Gastroesophageal sphincter (tissue), 3 donors: ENCODE results near the gene CHRM2.

Source experiments
- CTCF ChIP-seq, 4 experiments: fragments of 200-600 bp in 2 of 4; fragments of 450-650 bp in 2 of 4; sonication (generic) in 1 of 4; IDR thresholded peaks; one replicate each; pipeline ENCODE4 v1.5.1; 2017 to 2019; ENCODE audit warnings: antibody characterized with exemption in 4 of 4, mild to moderate bottlenecking in 2 of 4, moderate library complexity in 2 of 4
- EP300 ChIP-seq: sonication (generic); formaldehyde crosslinking; IDR thresholded peaks from one replicate; pipeline ENCODE4 v1.6.1; 2017; ENCODE audit warnings: antibody characterized with exemption, mild to moderate bottlenecking
- POLR2A ChIP-seq, 2 donors: fragments of 450-650 bp; IDR thresholded peaks; one replicate each; pipeline ENCODE4 v1.6.1; 2017; ENCODE audit warnings: antibody characterized with exemption in 2 of 2, mild to moderate bottlenecking in 2 of 2, moderate library complexity in 1 of 2
- POLR2AphosphoS5 ChIP-seq: sonication (generic); formaldehyde crosslinking; IDR thresholded peaks from one replicate; pipeline ENCODE4 v1.6.1; 2017; ENCODE audit warnings: antibody characterized with exemption

GRCh38 chr7:136957391-136957790 lies 88.9 kb downstream of the CHRM2 start:
- TF ChIP-seq CTCF (IDR thresholded peaks at IDR 0.05) (no peak), POLR2AphosphoS5 (no peak), POLR2A (IDR thresholded peaks at IDR 0.05) (no peak), EP300 (no peak)
